ENCODE measurements around the gene GDF11. TPM values are rescaled to one million over a fixed set of nuclear protein-coding genes. Genes with fewer than 3 reads are reported as not detected.

Gene GDF11
- total RNA-seq: 10 to 100 TPM; 16.2 to 17.5 (median 16.7) TPM
- 11.5 TPM for polyA plus RNA-seq
- long read RNA-seq, donor 1, full-length matches to known transcripts: 8 of 24 reads
- long read RNA-seq, donor 1, partial matches to known transcripts: 0 of 24 reads
- long read RNA-seq, donor 1, other reads (novel, unspliced or antisense): 16 of 24 reads
- long read RNA-seq, donor 2, partial matches to known transcripts: 0 of 4 reads
- long read RNA-seq, donor 2, other reads (novel, unspliced or antisense): 4 of 4 reads
- long read RNA-seq, donor 3, full-length matches to known transcripts: 2 of 10 reads
- long read RNA-seq, donor 3, partial matches to known transcripts: 0 of 10 reads
- long read RNA-seq, donor 3, other reads (novel, unspliced or antisense): 8 of 10 reads
- long read RNA-seq, donor 4, partial matches to known transcripts: 0 of 8 reads
- long read RNA-seq, donor 4, other reads (novel, unspliced or antisense): 8 of 8 reads

DNA sequence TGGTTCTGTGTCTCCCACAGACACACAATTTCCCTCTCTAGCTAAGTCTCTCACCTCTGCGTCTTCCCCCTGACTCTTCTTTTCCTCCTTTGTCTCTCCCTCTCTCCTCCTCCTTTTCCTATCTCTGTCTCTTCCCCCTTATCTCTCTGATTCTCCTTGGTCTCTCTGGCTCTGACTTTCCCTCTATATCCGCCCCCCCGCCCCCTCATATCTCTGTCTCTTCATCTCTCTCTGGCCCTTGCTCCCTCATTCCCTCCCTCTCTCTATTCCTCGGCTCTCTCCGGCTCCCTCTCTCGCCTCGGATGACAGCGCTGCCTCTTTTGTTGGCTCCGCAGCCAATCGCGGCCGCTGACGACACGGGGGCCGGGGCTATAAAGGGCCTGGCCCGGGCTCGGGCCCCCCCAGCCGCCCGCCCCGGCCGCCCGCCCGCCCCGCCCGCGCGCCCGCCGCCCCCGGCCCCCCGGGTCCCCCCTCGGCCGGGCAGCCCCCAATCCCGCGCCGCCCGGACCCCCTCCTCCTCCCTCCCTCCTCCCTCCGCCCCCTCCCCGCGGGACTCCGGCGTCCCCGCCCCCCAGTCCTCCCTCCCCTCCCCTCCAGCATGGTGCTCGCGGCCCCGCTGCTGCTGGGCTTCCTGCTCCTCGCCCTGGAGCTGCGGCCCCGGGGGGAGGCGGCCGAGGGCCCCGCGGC, at the start of gene GDF11:
TSS of gene GDF11 (plus strand) at position 404 of the 687 bp plus-strand sequence. CDS start at position 599, 195 bp downstream.
- Histone ChIP-seq H3K9me3 (ENCODE audit: control insufficient read depth, low read length) (no peaks in the 10 kb centered on the region), H3K27ac (ENCODE audit: low read length) (no peak within 1 kb of the TSS), H3K4me3 (ENCODE audit: low read length) (peak within 1 kb of the TSS; percentile 98), H3K27me3 (ENCODE audit: control insufficient read depth, insufficient read depth) (no peaks in the 10 kb centered on the region), H3K4me1 (ENCODE audit: control insufficient read depth, insufficient read depth, low read length) (peaks cover 2% of the 10 kb centered on the region)
- intact Hi-C loops (cut with DNase I): loop anchor here (5.0 to 10.0 kb wide), 3 partner anchors 52 to 194 kb away; partner anchors contain the start of gene DGKA (in 1 of the 4)
- under 1% methylated on average over 29 of the region's 53 CpGs for WGBS
- DNase-seq (peak; percentile 84 to 94 (median 92)), ATAC-seq (peak; percentile 57 to 69)

DNA sequence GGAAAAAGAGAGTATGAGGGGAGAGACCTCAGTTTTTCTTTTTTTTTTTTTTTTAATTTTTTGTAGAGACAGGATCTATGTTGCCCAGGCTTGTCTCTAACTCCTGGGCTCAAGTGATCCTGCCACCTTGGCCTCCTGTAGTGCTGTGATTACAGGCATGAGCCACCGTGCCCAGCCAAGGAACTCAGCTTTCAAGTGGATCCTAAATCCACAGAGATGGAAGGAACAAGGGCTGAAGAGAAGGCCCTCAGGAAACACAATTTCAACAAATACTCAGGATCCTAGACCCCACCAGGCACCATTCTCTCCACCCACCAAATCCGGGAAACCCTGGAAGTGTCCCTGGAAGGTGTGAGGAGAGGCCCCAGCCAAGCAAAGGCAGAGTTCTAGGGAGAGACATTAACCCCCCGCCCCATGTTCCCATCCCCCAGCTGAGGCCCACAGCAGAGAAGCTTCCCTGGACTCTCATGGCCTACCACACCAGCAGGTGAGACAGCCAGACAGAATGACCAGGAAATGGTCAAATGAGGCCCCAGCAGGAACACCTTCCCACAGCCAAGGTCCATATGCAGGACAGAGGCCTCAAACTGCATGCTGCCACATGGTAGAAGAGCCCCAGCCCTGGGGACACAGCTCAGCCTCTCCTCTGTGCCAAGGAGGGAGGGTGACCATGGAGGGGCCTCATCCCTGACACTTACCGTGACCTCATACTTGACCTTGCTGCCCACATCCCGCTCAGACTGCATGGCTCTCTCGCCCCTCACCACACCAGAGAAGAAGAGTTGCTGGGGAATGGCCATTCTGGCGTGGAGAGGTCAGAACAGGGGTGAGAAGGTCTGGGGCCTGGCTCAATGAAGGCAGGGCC, 49.4 kb upstream of the GDF11 start:
- no peaks in the 10 kb centered on the region for H3K9me3 ChIP-seq (ENCODE audit: control insufficient read depth, low read length)
- H3K4me1 ChIP-seq (ENCODE audit: control insufficient read depth, insufficient read depth, low read length): no peaks in the 10 kb centered on the region
- no peaks in the 10 kb centered on the region for H3K27me3 ChIP-seq (ENCODE audit: control insufficient read depth, insufficient read depth)
- no peak overlapping the region for H3K27ac ChIP-seq (ENCODE audit: low read length)
- no peak overlapping the region for H3K4me3 ChIP-seq (ENCODE audit: low read length)
- DNase-seq (peak in 1 of 3 donors; percentile 18), ATAC-seq (no peak)
- intact Hi-C loops (cut with DNase I): no loop called here
- WGBS: 91% methylated on average over 7 of the region's 7 CpGs

DNA sequence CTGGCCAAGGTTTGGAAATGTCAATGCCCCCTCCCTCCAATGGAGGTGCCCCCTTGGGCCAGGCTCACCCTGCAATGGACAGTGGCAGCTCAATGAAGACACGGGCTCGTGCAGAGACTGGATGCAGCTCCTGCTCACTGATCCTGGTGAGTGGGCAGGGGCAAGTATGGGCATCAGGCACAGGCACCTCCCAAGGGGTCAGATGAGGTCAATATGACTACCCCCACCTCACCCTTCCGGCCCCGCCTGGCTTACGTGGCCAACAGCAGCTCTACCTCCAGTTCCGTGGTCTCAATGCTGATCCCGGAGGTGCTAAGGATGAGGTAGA, 48.8 kb upstream of the GDF11 start:
- ATAC-seq (peak; percentile 2 to 20), DNase-seq (peak in 1 of 3 donors; percentile 21)
- no peak overlapping the region for H3K4me3 ChIP-seq (ENCODE audit: low read length)
- H3K9me3 ChIP-seq (ENCODE audit: control insufficient read depth, low read length): no peaks in the 10 kb centered on the region
- H3K27ac ChIP-seq (ENCODE audit: low read length): no peak overlapping the region
- intact Hi-C loops (cut with DNase I): no loop called here
- H3K27me3 ChIP-seq (ENCODE audit: control insufficient read depth, insufficient read depth): no peaks in the 10 kb centered on the region
- WGBS: 92% methylated on average over 7 of the region's 7 CpGs
- no peaks in the 10 kb centered on the region for H3K4me1 ChIP-seq (ENCODE audit: control insufficient read depth, insufficient read depth, low read length)

DNA sequence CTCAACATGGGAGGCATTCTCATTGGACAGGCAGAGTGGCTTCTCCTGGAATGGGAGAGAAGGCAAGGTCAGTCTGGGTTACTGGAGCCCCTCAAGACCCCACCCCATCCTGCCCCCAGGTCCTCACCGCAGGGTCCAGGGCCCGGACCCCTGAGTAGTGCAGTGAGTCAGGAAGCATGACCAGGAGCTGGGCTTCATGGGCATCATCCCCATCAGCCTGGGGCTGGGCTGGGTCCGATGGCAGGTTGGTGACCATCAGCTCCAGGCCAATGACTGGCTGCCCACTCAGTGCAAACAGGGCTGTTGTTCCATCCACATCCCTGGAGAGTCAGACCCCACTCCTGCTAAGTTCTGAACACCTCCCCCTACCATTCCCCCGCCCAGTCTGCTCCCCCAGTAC, 48.3 kb upstream of the GDF11 start:
- ATAC-seq: peak; percentile 3 to 6
- peak in 2 of 3 donors; percentile 17 to 33 for DNase-seq
- no peaks in the 10 kb centered on the region for H3K9me3 ChIP-seq (ENCODE audit: control insufficient read depth, low read length)
- no peaks in the 10 kb centered on the region for H3K4me1 ChIP-seq (ENCODE audit: control insufficient read depth, insufficient read depth, low read length)
- no peak overlapping the region for H3K4me3 ChIP-seq (ENCODE audit: low read length)
- H3K27ac ChIP-seq (ENCODE audit: low read length): no peak overlapping the region
- intact Hi-C loops (cut with DNase I): no loop called here
- WGBS: 91% methylated on average over 4 of the region's 4 CpGs
- no peaks in the 10 kb centered on the region for H3K27me3 ChIP-seq (ENCODE audit: control insufficient read depth, insufficient read depth)

DNA sequence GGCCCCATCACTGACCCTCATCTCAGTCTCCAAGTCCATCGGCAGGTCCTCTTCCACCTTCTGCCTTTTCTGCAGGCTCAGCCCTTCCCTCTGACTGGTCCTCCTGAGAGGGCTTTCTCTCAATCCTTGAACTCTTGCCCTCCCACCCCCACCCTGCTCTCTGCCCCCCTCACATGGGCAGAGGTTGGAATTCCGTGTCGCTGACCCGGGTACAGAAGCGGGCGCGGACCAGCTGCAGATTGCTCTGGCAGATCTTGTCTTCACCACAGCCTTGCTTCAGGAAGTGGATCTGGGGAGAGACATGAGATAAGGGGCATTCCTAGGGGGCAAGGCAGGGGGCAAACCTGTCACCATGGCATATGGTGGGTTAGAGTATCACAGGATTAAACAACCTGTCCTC, 47.6 kb upstream of the GDF11 start:
- DNase-seq (no peak), ATAC-seq (no peak)
- no peaks in the 10 kb centered on the region for H3K27me3 ChIP-seq (ENCODE audit: control insufficient read depth, insufficient read depth)
- no peak overlapping the region for H3K27ac ChIP-seq (ENCODE audit: low read length)
- no peaks in the 10 kb centered on the region for H3K9me3 ChIP-seq (ENCODE audit: control insufficient read depth, low read length)
- intact Hi-C loops (cut with DNase I): no loop called here
- H3K4me1 ChIP-seq (ENCODE audit: control insufficient read depth, insufficient read depth, low read length): no peaks in the 10 kb centered on the region
- H3K4me3 ChIP-seq (ENCODE audit: low read length): no peak overlapping the region
- 84% methylated on average over 7 of the region's 7 CpGs for WGBS

DNA sequence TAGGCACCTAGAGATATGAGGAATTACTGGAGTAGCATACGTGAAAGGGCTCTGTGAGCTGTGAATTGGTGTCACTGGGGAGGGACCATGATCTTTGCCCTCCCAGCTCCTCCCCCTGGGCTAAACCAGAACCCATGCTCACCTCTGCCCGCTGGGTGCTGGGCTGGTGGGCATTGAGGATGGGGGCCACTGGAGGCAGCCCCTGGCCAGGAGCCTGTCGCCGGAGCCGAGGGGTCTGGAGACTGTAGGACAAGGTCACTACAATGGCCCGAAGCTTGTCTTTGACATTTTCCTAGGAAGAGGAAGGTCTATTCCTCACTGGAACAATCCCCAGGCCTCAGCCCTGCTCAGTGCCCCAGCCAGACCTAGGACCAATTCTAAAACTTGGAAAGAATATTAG, 46.8 kb upstream of the GDF11 start:
- Histone ChIP-seq H3K4me1 (ENCODE audit: control insufficient read depth, insufficient read depth, low read length) (no peaks in the 10 kb centered on the region), H3K27ac (ENCODE audit: low read length) (no peak overlapping the region), H3K9me3 (ENCODE audit: control insufficient read depth, low read length) (no peaks in the 10 kb centered on the region), H3K4me3 (ENCODE audit: low read length) (no peak overlapping the region), H3K27me3 (ENCODE audit: control insufficient read depth, insufficient read depth) (no peaks in the 10 kb centered on the region)
- no peak for ATAC-seq
- WGBS: 88% methylated on average over 6 of the region's 6 CpGs
- peak in 1 of 3 donors; percentile 33 for DNase-seq
- intact Hi-C loops (cut with DNase I): no loop called here

DNA sequence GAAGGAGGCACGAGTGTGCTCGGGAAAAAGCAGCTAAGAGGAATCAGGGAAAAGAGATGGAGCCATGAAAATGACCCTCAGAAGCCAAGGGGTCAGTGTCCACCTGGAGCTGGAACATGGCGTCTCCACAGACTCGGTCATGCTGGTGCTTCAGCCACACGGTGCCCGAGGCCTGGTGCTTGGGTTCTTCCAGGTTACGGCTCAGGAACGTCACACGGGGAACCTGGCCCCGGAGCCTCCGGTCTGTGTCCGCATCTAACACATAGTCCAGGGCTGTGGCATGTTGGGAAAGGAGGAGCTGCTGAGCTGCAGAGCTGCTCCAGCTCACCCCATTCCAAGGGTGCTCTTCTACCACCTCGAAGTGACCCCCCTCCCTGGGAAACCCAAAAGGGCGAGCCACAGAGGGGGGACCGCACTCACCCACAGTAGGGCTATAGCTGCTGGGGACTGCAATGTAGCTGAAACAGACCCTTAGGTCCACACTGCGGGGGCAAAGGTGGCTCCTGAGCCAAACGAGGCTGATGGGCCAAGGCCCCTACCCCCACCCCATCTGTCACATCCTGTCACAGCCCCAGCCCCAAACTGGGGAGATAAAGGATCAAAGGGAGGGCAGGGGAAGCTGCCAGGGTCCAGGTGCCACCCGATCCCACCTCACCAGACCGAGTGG, 46.0 kb upstream of the GDF11 start:
- WGBS: 84% methylated on average over 19 of the region's 19 CpGs
- intact Hi-C loops (cut with DNase I): no loop called here
- peak in 2 of 3 donors; percentile 33 to 47 for DNase-seq

DNA sequence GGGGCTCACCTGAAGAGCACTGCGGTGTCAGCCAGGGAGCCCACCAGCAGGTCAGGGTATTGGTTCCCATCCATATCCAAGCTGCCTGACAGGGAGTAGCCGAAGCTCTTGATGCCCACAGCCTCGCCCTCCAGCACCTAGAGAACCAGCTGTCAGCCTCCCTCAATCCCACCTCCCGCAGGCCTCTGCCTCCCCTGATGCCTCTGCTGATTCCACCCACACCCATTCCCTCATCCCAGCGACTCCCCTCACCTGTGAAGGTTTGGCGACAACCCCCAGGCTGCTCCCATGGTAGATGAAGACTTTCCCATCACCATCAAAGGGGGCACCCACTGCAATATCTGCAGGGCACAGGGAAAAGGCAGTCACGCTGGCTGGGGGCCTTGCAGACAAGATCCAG, 45.2 kb upstream of the GDF11 start:
- ATAC-seq: no peak
- Histone ChIP-seq H3K27me3 (ENCODE audit: control insufficient read depth, insufficient read depth) (no peaks in the 10 kb centered on the region), H3K4me3 (ENCODE audit: low read length) (no peak overlapping the region), H3K4me1 (ENCODE audit: control insufficient read depth, insufficient read depth, low read length) (no peaks in the 10 kb centered on the region), H3K27ac (ENCODE audit: low read length) (no peak overlapping the region), H3K9me3 (ENCODE audit: control insufficient read depth, low read length) (no peaks in the 10 kb centered on the region)
- peak in 1 of 3 donors; percentile 18 for DNase-seq
- intact Hi-C loops (cut with DNase I): no loop called here
- WGBS: 86% methylated on average over 7 of the region's 7 CpGs

More for the DNA sequence above, 46.0 kb upstream of the GDF11 start:
- H3K27ac ChIP-seq (ENCODE audit: low read length): no peak overlapping the region
- H3K27me3 ChIP-seq (ENCODE audit: control insufficient read depth, insufficient read depth): no peaks in the 10 kb centered on the region
- H3K4me1 ChIP-seq (ENCODE audit: control insufficient read depth, insufficient read depth, low read length): no peaks in the 10 kb centered on the region
- H3K4me3 ChIP-seq (ENCODE audit: low read length): no peak overlapping the region
- no peaks in the 10 kb centered on the region for H3K9me3 ChIP-seq (ENCODE audit: control insufficient read depth, low read length)
- no peak for ATAC-seq

DNA sequence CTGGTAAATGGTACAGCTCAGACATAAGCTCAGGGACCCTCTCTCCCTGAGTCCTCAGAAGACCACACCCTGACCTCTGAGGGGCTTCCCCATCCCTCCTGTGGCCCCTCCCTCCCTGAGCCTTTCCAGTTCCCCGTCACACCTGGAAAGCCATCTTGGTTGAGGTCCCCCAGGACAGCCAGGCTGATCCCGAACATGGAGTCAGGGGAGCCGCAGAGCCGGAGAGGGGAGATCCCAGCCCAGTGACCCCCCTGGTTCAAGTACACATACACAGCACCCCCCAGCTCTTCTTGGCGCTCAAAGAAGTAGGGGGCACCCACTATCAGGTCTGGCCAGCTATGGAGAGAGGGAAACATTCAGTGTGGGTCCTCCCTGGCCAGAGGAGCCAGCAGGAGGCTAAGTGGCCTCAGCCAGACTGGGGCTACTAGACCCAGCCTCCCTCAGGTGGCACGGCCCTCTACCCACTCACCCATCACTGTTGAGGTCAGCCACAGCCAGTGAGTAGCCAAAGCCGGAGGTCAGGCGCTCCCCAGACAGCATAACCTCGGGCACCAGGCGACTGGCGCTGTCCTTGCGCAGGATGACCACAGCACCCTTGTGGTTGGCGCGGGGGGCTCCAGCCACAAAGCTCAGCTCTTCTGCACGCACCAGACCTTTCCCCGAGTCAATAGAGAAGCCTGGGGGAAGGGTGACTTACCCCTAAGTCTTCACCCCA, 44.5 kb upstream of the GDF11 start:
- WGBS: 91% methylated on average over 16 of the region's 16 CpGs
- intact Hi-C loops (cut with DNase I): no loop called here
- Histone ChIP-seq H3K4me1 (ENCODE audit: control insufficient read depth, insufficient read depth, low read length) (peaks cover 1% of the 10 kb centered on the region), H3K9me3 (ENCODE audit: control insufficient read depth, low read length) (no peaks in the 10 kb centered on the region), H3K4me3 (ENCODE audit: low read length) (no peak overlapping the region), H3K27me3 (ENCODE audit: control insufficient read depth, insufficient read depth) (no peaks in the 10 kb centered on the region), H3K27ac (ENCODE audit: low read length) (no peak overlapping the region)
- DNase-seq: peak in 2 of 3 donors; percentile 27 to 37
- no peak for ATAC-seq

DNA sequence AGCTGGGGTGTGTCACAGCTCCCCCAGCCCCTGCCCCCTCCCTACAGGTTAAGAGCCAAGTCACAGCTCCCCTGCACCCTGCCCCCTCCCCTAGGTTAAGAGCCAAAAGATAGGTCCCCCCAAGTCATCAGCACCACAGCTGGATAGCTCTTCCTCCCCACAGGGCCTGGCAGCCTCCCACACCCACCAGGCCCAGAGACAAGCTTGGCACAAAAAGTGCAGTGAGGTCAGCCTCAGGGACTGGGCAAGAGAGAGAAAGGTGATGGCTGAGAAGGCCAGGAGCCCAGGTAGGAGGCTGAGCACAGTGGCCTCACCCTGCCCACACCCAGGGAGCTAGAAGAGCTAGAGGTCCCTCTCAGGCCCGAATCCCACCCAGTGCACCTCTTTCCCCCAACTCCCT, 44.0 kb upstream of the GDF11 start:
- Histone ChIP-seq H3K27ac (ENCODE audit: low read length) (no peak overlapping the region), H3K27me3 (ENCODE audit: control insufficient read depth, insufficient read depth) (no peaks in the 10 kb centered on the region), H3K4me1 (ENCODE audit: control insufficient read depth, insufficient read depth, low read length) (peaks cover 6% of the 10 kb centered on the region), H3K9me3 (ENCODE audit: control insufficient read depth, low read length) (no peaks in the 10 kb centered on the region), H3K4me3 (ENCODE audit: low read length) (no peak overlapping the region)
- ATAC-seq: no peak
- peak in 2 of 3 donors; percentile 32 to 39 for DNase-seq
- 90% methylated on average over 1 of the region's 1 CpG for WGBS
- intact Hi-C loops (cut with DNase I): no loop called here
